IgD-negative memory B cell (primary cell): ENCODE results near the gene NOB1. TPM values are rescaled to one million over a fixed set of nuclear protein-coding genes. Genes with fewer than 3 reads are reported as not detected.
"Not testable (repeated sequence)": the region's sequence is repeated elsewhere in the genome, so short reads cannot be mapped to it uniquely, and the experiment has no call there.

Experiments
- H3K27ac Mint-ChIP-seq, 3 donors: one replicate each; pipeline ENCODE4 v1.8.0; 2020 to 2022; ENCODE audit warnings: mild to moderate bottlenecking in 3 of 3, mixed read lengths in 3 of 3, moderate library complexity in 1 of 3
- H3K27me3 Mint-ChIP-seq: one replicate; pipeline ENCODE4 v1.8.0; 2021; ENCODE audit warnings: mixed read lengths
- H3K36me3 Mint-ChIP-seq: one replicate; pipeline ENCODE4 v1.8.0; 2020; ENCODE audit warnings: mild to moderate bottlenecking, mixed read lengths
- H3K4me1 Mint-ChIP-seq, 3 donors: one replicate each; pipeline ENCODE4 v1.8.0; 2020 to 2022; ENCODE audit warnings: mixed read lengths in 3 of 3, mild to moderate bottlenecking in 1 of 3
- H3K4me3 Mint-ChIP-seq, 4 donors: one replicate each; pipeline ENCODE4 v1.8.0; 2020 to 2022; ENCODE audit warnings: mild to moderate bottlenecking in 4 of 4, mixed read lengths in 4 of 4, moderate library complexity in 3 of 4
- H3K9me3 Mint-ChIP-seq, 3 donors: one replicate each; pipeline ENCODE4 v1.8.0; 2020 to 2021; ENCODE audit warnings: mixed read lengths in 3 of 3, mild to moderate bottlenecking in 1 of 3
- polyA plus RNA-seq: library from polyadenylated mRNA; unstranded; fragments of 300-500 nt; fragmentation: Illumina TruSeq; gene quantifications from one replicate; pipeline ENCODE4 v1.2.3, GENCODE V29; 2021

NOB1 gene
- polyA plus RNA-seq, 1 donor from 2014 or later = 59.2 TPM

- peaks cover 3% of the 10 kb centered on the region for H3K36me3 Mint-ChIP-seq
- H3K27me3 Mint-ChIP-seq = no peaks in the 10 kb centered on the region
- H3K9me3 Mint-ChIP-seq = peaks cover 0 to 11% (median 2%) of the 10 kb centered on the region in 3 donors
- peaks cover 38 to 59% (median 39%) of the 10 kb centered on the region in 3 donors for H3K4me1 Mint-ChIP-seq
- no peak overlapping the region for H3K27ac Mint-ChIP-seq
- H3K4me3 Mint-ChIP-seq = peak overlapping the region in 2 of 4 donors; percentile 2 to 4
Observed at GRCh38 chr16:69771651-69771967, 16.9 kb upstream of the NOB1 start.

GRCh38 chr16:69769404-69769803, 14.7 kb upstream of the NOB1 start:
- no peaks in the 10 kb centered on the region for H3K36me3 Mint-ChIP-seq
- H3K9me3 Mint-ChIP-seq = no peaks in the 10 kb centered on the region
- no peak overlapping the region for H3K4me3 Mint-ChIP-seq
- H3K27me3 Mint-ChIP-seq = no peaks in the 10 kb centered on the region
- no peak overlapping the region for H3K27ac Mint-ChIP-seq
- peaks cover 46 to 57% (median 46%) of the 10 kb centered on the region in 3 donors for H3K4me1 Mint-ChIP-seq

- peak overlapping the region in 1 of 3 donors; percentile 52 for H3K27ac Mint-ChIP-seq
- H3K27me3 Mint-ChIP-seq = no peaks in the 10 kb centered on the region
- H3K4me1 Mint-ChIP-seq = peaks cover 44 to 54% (median 44%) of the 10 kb centered on the region in 3 donors
Observed at GRCh38 chr16:69768666-69769065, 13.9 kb upstream of the NOB1 start.

GRCh38 chr16:69767459-69768229, 12.9 kb upstream of the NOB1 start:
- peaks cover 41 to 50% (median 42%) of the 10 kb centered on the region in 3 donors for H3K4me1 Mint-ChIP-seq
- H3K4me3 Mint-ChIP-seq = peak overlapping the region in 1 of 4 donors; percentile 20
- H3K27ac Mint-ChIP-seq = peak overlapping the region in 2 of 3 donors; percentile 23 to 40
- no peaks in the 10 kb centered on the region for H3K36me3 Mint-ChIP-seq
- H3K27me3 Mint-ChIP-seq = no peaks in the 10 kb centered on the region
- H3K9me3 Mint-ChIP-seq = no peaks in the 10 kb centered on the region

More at GRCh38 chr16:69768666-69769065, 13.9 kb upstream of the NOB1 start:
- Mint-ChIP-seq H3K4me3 (peak overlapping the region in 1 of 4 donors; percentile 8), H3K36me3 (no peaks in the 10 kb centered on the region), H3K9me3 (no peaks in the 10 kb centered on the region)

GRCh38 chr16:69763599-69763942, 8.8 kb upstream of the NOB1 start:
- peaks cover 24 to 27% (median 24%) of the 10 kb centered on the region in 3 donors for H3K4me1 Mint-ChIP-seq
- no peaks in the 10 kb centered on the region for H3K36me3 Mint-ChIP-seq
- H3K4me3 Mint-ChIP-seq = peak overlapping the region in 3 of 4 donors; percentile 70 to 98 (median 96)
- H3K9me3 Mint-ChIP-seq = no peaks in the 10 kb centered on the region
- peak overlapping the region; percentile 75 to 100 (median 93) for H3K27ac Mint-ChIP-seq
- H3K27me3 Mint-ChIP-seq = no peaks in the 10 kb centered on the region

GRCh38 chr16:69762814-69763598, 8.3 kb upstream of the NOB1 start:
- no peaks in the 10 kb centered on the region for H3K27me3 Mint-ChIP-seq
- H3K4me3 Mint-ChIP-seq = peak overlapping the region; percentile 70 to 98 (median 94)
- H3K36me3 Mint-ChIP-seq = no peaks in the 10 kb centered on the region
- H3K27ac Mint-ChIP-seq = peak overlapping the region; percentile 75 to 100 (median 93)
- no peaks in the 10 kb centered on the region for H3K9me3 Mint-ChIP-seq
- peaks cover 22 to 26% (median 23%) of the 10 kb centered on the region in 3 donors for H3K4me1 Mint-ChIP-seq

- Mint-ChIP-seq H3K27ac (peak within 1 kb of the TSS; percentile 75 to 100 (median 97)), H3K4me1 (peaks cover 17 to 23% (median 20%) of the 10 kb centered on the region in 3 donors), H3K4me3 (peak within 1 kb of the TSS; percentile 70 to 98 (median 94))
Observed at GRCh38 chr16:69761983-69762813, 7.5 kb upstream of the NOB1 start, which contains the start of gene WWP2. WWP2 (plus strand) TSS chr16:69762332; CDS start chr16:69787011, 24,679 bp downstream.

GRCh38 chr16:69757375-69757774, 2.6 kb upstream of the NOB1 start:
- H3K36me3 Mint-ChIP-seq, H3K9me3 Mint-ChIP-seq, H3K27me3 Mint-ChIP-seq: not testable (repeated sequence)
- H3K27ac Mint-ChIP-seq = peak overlapping the region in 1 of 3 donors; percentile 30
- H3K4me3 Mint-ChIP-seq = peak overlapping the region in 1 of 4 donors; percentile 97
- H3K4me1 Mint-ChIP-seq = peaks cover 12 to 23% (median 15%) of the 10 kb centered on the region in 3 donors

More at GRCh38 chr16:69761983-69762813, 7.5 kb upstream of the NOB1 start, which contains the start of gene WWP2:
- Mint-ChIP-seq H3K27me3 (no peaks in the 10 kb centered on the region), H3K36me3 (no peaks in the 10 kb centered on the region), H3K9me3 (no peaks in the 10 kb centered on the region)

GRCh38 chr16:69756705-69757104, 2.0 kb upstream of the NOB1 start:
- peaks cover 2% of the 10 kb centered on the region for H3K36me3 Mint-ChIP-seq
- H3K27ac Mint-ChIP-seq = peak overlapping the region in 2 of 3 donors; percentile 11 to 30
- peaks cover 18 to 21% (median 19%) of the 10 kb centered on the region in 3 donors for H3K4me1 Mint-ChIP-seq
- no peaks in the 10 kb centered on the region for H3K9me3 Mint-ChIP-seq
- peaks cover 4% of the 10 kb centered on the region for H3K27me3 Mint-ChIP-seq
- H3K4me3 Mint-ChIP-seq = peak overlapping the region in 1 of 4 donors; percentile 97

- H3K9me3 Mint-ChIP-seq = no peaks in the 10 kb centered on the region
- H3K36me3 Mint-ChIP-seq = peaks cover 2% of the 10 kb centered on the region
- peak overlapping the region; percentile 97 to 100 (median 100) for H3K4me3 Mint-ChIP-seq
- peaks cover 15 to 19% (median 19%) of the 10 kb centered on the region in 3 donors for H3K4me1 Mint-ChIP-seq
- H3K27me3 Mint-ChIP-seq = peaks cover 4% of the 10 kb centered on the region
- H3K27ac Mint-ChIP-seq = peak overlapping the region; percentile 92 to 98 (median 98)
Observed at GRCh38 chr16:69754143-69754468, 620 bp downstream of the NOB1 start.

GRCh38 chr16:69748694-69749345, 5.9 kb downstream of the NOB1 start:
- Mint-ChIP-seq H3K27me3 (no peaks in the 10 kb centered on the region), H3K4me1 (peaks cover 10 to 12% (median 10%) of the 10 kb centered on the region in 3 donors), H3K27ac (no peak overlapping the region), H3K9me3 (no peaks in the 10 kb centered on the region), H3K36me3 (peaks cover 1% of the 10 kb centered on the region), H3K4me3 (peak overlapping the region in 1 of 4 donors; percentile 43)

GRCh38 chr16:69747115-69747514, 7.6 kb downstream of the NOB1 start:
- Mint-ChIP-seq H3K27me3 (no peaks in the 10 kb centered on the region), H3K27ac (peak overlapping the region in 1 of 3 donors; percentile 47), H3K36me3 (peaks cover 3% of the 10 kb centered on the region), H3K4me1 (peaks cover 0 to 3% (median 2%) of the 10 kb centered on the region in 3 donors), H3K9me3 (no peaks in the 10 kb centered on the region), H3K4me3 (peak overlapping the region in 1 of 4 donors; percentile 1)

GRCh38 chr16:69745959-69746358, 8.8 kb downstream of the NOB1 start:
- H3K27ac Mint-ChIP-seq = no peak overlapping the region

GRCh38 chr16:69745232-69745612, 9.5 kb downstream of the NOB1 start:
- Mint-ChIP-seq H3K9me3 (no peaks in the 10 kb centered on the region), H3K4me1 (no peaks in the 10 kb centered on the region), H3K27me3 (no peaks in the 10 kb centered on the region), H3K27ac (no peak overlapping the region), H3K36me3 (peaks cover 9% of the 10 kb centered on the region), H3K4me3 (no peak overlapping the region)

More at GRCh38 chr16:69745959-69746358, 8.8 kb downstream of the NOB1 start:
- Mint-ChIP-seq H3K4me3 (no peak overlapping the region), H3K27me3 (no peaks in the 10 kb centered on the region), H3K36me3 (peaks cover 7% of the 10 kb centered on the region), H3K9me3 (no peaks in the 10 kb centered on the region), H3K4me1 (no peaks in the 10 kb centered on the region)
